Activated CD4-positive, alpha-beta T cell treated with anti-CD3 and anti-CD28 coated beads, Interleukin-2, amount 10 ng/mL, durations not matched to agents 24 days and 14 days (primary cell): ENCODE measurements around the gene IGF2R. TPM values are rescaled to one million over a fixed set of nuclear protein-coding genes. Genes with fewer than 3 reads are reported as not detected.
"Not testable (repeated sequence)": the region's sequence is repeated elsewhere in the genome, so short reads cannot be mapped to it uniquely, and the experiment has no call there.

Source experiments
- DNase-seq: peaks from one replicate; pipeline ENCODE4 v3.0.0; 2022
- H3K27ac Mint-ChIP-seq: one replicate; pipeline ENCODE4 v1.8.0; 2022; ENCODE audit warnings: mild to moderate bottlenecking, mixed read lengths
- H3K27me3 Mint-ChIP-seq: one replicate; pipeline ENCODE4 v1.8.0; 2022; ENCODE audit warnings: mixed read lengths
- H3K36me3 Mint-ChIP-seq: one replicate; pipeline ENCODE4 v1.8.0; 2022; ENCODE audit warnings: low read depth, mild to moderate bottlenecking, mixed read lengths
- H3K4me1 Mint-ChIP-seq: one replicate; pipeline ENCODE4 v1.8.0; 2021; ENCODE audit warnings: mixed read lengths
- H3K4me3 Mint-ChIP-seq: one replicate; pipeline ENCODE4 v1.8.0; 2022; ENCODE audit warnings: mild to moderate bottlenecking, moderate library complexity, mixed read lengths
- H3K9me3 Mint-ChIP-seq: one replicate; pipeline ENCODE4 v1.8.0; 2021; ENCODE audit warnings: mixed read lengths
- intact Hi-C: fragments of 100-400 bp; cut with micrococcal nuclease; formaldehyde crosslinking; loops from one replicate; pipeline ENCODE4 v1.15.1; 2023
- total RNA-seq: library from RNA; stranded (reverse); gene quantifications from 2 replicates; pipeline ENCODE4 v1.2.3, GENCODE V29; 2022

Gene IGF2R
- total RNA-seq, 1 donor from 2014 or later: 77.9 TPM

DNA sequence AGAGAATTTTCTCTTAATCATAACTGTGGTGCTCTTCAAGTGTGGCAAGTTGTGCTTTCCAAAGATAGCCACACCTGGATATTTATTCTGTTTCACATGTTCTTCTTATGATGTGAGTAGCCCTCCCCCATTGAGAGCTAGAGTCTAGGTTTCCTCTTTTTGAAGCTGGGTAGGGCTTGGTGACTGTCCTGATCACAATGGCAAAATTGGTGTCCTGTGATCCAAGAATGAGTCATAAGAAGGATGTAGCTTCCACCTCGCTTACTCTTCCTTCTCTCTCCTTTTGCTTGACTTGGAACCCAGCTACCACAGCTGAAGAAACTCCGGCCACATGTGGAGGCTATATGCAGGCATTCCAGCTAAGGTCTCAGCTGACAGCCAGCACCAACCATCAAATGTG is 7.4 kb upstream of the IGF2R start:
- no peak overlapping the region for H3K4me3 Mint-ChIP-seq
- peaks cover 34% of the 10 kb centered on the region for H3K27me3 Mint-ChIP-seq
- no peaks in the 10 kb centered on the region for H3K36me3 Mint-ChIP-seq
- peaks cover 9% of the 10 kb centered on the region for H3K4me1 Mint-ChIP-seq
- peaks cover 4% of the 10 kb centered on the region for H3K9me3 Mint-ChIP-seq
- no peak for DNase-seq
- no peak overlapping the region for H3K27ac Mint-ChIP-seq
- intact Hi-C loops: no loop called here

DNA sequence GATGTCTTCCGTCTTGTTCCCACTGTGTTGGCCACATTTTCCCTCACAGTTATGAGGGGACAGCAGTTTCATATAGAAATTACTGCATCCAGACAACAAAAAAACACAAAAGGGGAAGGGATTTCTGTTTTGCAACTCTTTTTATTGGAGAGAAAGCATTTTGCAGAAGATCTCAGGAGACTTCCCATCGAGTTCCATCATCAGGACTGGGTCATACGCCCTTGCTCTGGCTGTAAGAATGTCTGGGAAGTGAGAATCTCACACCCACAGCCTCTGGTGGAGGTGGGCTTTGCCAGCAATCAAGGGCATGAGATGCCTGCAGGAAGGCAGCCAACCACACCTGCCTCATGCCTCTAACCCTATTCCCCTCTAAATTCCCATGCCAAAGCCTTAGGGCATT is 5.8 kb upstream of the IGF2R start:
- Mint-ChIP-seq H3K9me3 (peaks cover 4% of the 10 kb centered on the region), H3K4me1 (peaks cover 9% of the 10 kb centered on the region), H3K4me3 (no peak overlapping the region), H3K27ac (no peak overlapping the region), H3K27me3 (peaks cover 40% of the 10 kb centered on the region), H3K36me3 (no peaks in the 10 kb centered on the region)
- intact Hi-C loops: no loop called here
- no peak for DNase-seq

GRCh38 chr6:159964046-159964445 is 4.8 kb upstream of the IGF2R start:
- peaks cover 9% of the 10 kb centered on the region for H3K4me1 Mint-ChIP-seq
- no peak for DNase-seq
- no peak overlapping the region for H3K4me3 Mint-ChIP-seq
- H3K9me3 Mint-ChIP-seq: peaks cover 4% of the 10 kb centered on the region
- peaks cover 40% of the 10 kb centered on the region for H3K27me3 Mint-ChIP-seq
- H3K36me3 Mint-ChIP-seq: no peaks in the 10 kb centered on the region
- intact Hi-C loops: no loop called here
- H3K27ac Mint-ChIP-seq: no peak overlapping the region

- Mint-ChIP-seq H3K4me1 (peaks cover 16% of the 10 kb centered on the region), H3K27ac (no peak overlapping the region), H3K27me3 (peaks cover 36% of the 10 kb centered on the region), H3K9me3 (peaks cover 3% of the 10 kb centered on the region), H3K4me3 (no peak overlapping the region), H3K36me3 (peaks cover 10% of the 10 kb centered on the region)
- no peak for DNase-seq
- intact Hi-C loops: no loop called here
Measured at GRCh38 chr6:159966339-159966738, 2.5 kb upstream of the IGF2R start.

GRCh38 chr6:159966981-159967380 is 1.9 kb upstream of the IGF2R start:
- no peak for DNase-seq
- peaks cover 21% of the 10 kb centered on the region for H3K4me1 Mint-ChIP-seq
- intact Hi-C loops: no loop called here
- no peak overlapping the region for H3K4me3 Mint-ChIP-seq
- H3K9me3 Mint-ChIP-seq: no peaks in the 10 kb centered on the region
- peaks cover 31% of the 10 kb centered on the region for H3K27me3 Mint-ChIP-seq
- no peak overlapping the region for H3K27ac Mint-ChIP-seq
- H3K36me3 Mint-ChIP-seq: peaks cover 12% of the 10 kb centered on the region

GRCh38 chr6:159967621-159968020 is 1.3 kb upstream of the IGF2R start:
- not testable (repeated sequence) for H3K9me3 Mint-ChIP-seq, DNase-seq, H3K4me3 Mint-ChIP-seq
- Mint-ChIP-seq H3K27ac (peak overlapping the region; percentile 24), H3K36me3 (peaks cover 17% of the 10 kb centered on the region), H3K4me1 (peaks cover 28% of the 10 kb centered on the region), H3K27me3 (peaks cover 27% of the 10 kb centered on the region)
- intact Hi-C loops: loop anchor here (2.0 kb wide), 3 partner anchors 37 to 277 kb away; partner anchors contain the start of gene MRPL18

- peak overlapping the region; percentile 91 for H3K27ac Mint-ChIP-seq
- H3K4me3 Mint-ChIP-seq: peak overlapping the region; percentile 88
- H3K9me3 Mint-ChIP-seq: no peaks in the 10 kb centered on the region
- intact Hi-C loops: loop anchor here (2.0 kb wide), 3 partner anchors 39 to 279 kb away; partner anchors contain the start of gene MRPL18
- peak; percentile 80 for DNase-seq
- H3K36me3 Mint-ChIP-seq: peaks cover 22% of the 10 kb centered on the region
- H3K4me1 Mint-ChIP-seq: peaks cover 44% of the 10 kb centered on the region
- H3K27me3 Mint-ChIP-seq: peaks cover 19% of the 10 kb centered on the region
Measured at GRCh38 chr6:159969204-159969912, 476 bp downstream of the IGF2R start.

DNA sequence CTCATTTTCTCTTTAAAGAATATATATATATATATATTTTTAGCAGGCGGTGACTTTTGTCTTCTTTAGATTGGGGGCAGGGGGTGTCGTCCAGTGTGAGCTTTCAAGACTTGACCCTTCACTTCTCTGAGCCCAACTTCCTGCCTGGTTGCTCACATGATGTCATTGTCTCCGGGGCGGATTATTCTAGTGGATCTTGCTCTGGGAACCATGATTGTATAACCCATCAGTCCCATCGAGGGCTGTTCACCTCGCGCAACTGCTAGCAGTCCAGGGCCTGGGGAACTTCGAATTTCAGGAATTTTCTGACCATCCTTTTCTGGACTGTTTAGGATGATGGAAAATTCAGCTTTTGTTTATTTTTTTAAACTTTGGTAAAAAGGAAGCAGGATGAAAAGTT is 1.0 kb downstream of the IGF2R start:
- no peaks in the 10 kb centered on the region for H3K9me3 Mint-ChIP-seq
- H3K27me3 Mint-ChIP-seq: peaks cover 13% of the 10 kb centered on the region
- peak overlapping the region; percentile 88 for H3K4me3 Mint-ChIP-seq
- peak overlapping the region; percentile 91 for H3K27ac Mint-ChIP-seq
- peaks cover 24% of the 10 kb centered on the region for H3K36me3 Mint-ChIP-seq
- H3K4me1 Mint-ChIP-seq: peaks cover 49% of the 10 kb centered on the region
- peak; percentile 83 for DNase-seq
- intact Hi-C loops: loop anchor here (1.0 to 10.0 kb wide), 5 partner anchors 9 to 925 kb away; partner anchors contain the start of genes MRPL18 and TAGAP

DNA sequence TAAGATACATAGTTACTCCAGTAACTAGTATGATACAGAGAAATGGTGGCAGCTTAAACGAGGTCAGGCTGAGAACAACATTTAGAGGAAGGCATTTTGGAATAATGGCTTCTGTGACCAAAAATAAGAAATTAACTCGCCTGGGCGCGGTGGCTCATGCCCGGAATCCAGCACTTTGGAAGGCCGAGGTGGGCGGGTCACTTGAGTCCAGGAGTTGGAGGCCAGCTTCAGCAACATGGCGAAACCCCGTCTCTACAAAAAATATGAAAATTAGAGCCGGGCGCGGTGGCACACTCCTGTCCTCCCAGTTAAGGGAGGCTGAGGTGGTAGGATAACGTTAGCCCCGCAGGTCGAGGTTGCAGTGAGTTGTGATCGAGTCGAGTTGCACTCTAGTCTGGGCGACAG is 1.8 kb downstream of the IGF2R start:
- H3K27me3 Mint-ChIP-seq: peaks cover 12% of the 10 kb centered on the region
- H3K4me3 Mint-ChIP-seq: peak overlapping the region; percentile 88
- no peak for DNase-seq
- H3K4me1 Mint-ChIP-seq: peaks cover 54% of the 10 kb centered on the region
- intact Hi-C loops: loop anchor here (1.0 to 10.0 kb wide), 2 partner anchors 9 to 926 kb away; partner anchors contain the start of gene TAGAP
- H3K9me3 Mint-ChIP-seq: no peaks in the 10 kb centered on the region
- peak overlapping the region; percentile 91 for H3K27ac Mint-ChIP-seq
- H3K36me3 Mint-ChIP-seq: peaks cover 29% of the 10 kb centered on the region

DNA sequence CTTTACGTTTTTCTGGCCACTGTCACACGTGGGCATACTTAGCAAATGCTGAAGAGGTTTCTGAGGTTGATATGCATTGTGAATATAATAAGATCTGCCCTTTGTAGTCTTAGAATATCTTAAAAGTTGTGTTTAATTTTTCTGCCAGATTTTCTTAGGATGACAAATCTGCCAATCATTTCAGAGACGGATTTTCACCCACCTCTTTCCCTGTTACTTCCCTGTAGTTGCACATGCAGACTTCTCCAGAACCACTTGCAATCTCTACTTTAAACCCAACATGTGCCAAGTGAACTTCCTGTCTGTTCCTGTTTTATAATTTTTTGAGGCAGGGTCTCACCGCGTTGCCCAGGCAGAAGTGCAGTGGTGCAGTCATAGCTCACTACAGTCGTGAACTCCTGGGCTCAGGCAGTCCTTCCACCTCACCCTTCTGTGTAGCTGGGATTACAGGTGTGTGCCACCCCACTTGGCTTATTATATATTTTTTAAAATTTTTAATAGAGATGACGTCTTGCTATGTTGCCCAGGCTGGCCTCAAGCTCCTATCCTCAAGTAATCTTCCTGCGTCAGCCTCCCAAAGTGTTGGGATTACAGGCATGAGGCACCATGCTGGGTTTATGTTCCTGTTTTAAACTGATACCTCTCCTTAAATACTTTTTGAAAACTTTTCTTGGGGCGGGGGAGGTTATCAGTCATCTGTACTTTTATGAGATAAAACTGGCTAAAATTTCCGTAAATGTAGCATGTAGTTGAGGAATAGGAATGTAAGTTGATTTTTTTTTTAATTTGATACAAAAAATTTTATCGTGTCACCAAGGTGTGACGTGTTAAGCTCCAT is 2.7 kb downstream of the IGF2R start:
- no peaks in the 10 kb centered on the region for H3K9me3 Mint-ChIP-seq
- intact Hi-C loops: loop anchor here (10.0 kb wide), 1 partner anchor 927 kb away; the partner anchor contains the start of gene TAGAP
- H3K27me3 Mint-ChIP-seq: peaks cover 6% of the 10 kb centered on the region
- peaks cover 29% of the 10 kb centered on the region for H3K36me3 Mint-ChIP-seq
- H3K4me1 Mint-ChIP-seq: peaks cover 56% of the 10 kb centered on the region
- no peak for DNase-seq
- H3K27ac Mint-ChIP-seq: peak overlapping the region; percentile 49
- H3K4me3 Mint-ChIP-seq: peak overlapping the region; percentile 88

- H3K36me3 Mint-ChIP-seq: peaks cover 29% of the 10 kb centered on the region
- peaks cover 2% of the 10 kb centered on the region for H3K27me3 Mint-ChIP-seq
- intact Hi-C loops: loop anchor here (10.0 kb wide), 1 partner anchor 928 kb away; the partner anchor contains the start of gene TAGAP
- no peaks in the 10 kb centered on the region for H3K9me3 Mint-ChIP-seq
- peak overlapping the region; percentile 91 for H3K27ac Mint-ChIP-seq
- peak overlapping the region; percentile 61 for H3K4me3 Mint-ChIP-seq
- DNase-seq: no peak
- peaks cover 66% of the 10 kb centered on the region for H3K4me1 Mint-ChIP-seq
Measured at GRCh38 chr6:159972506-159973268, 3.8 kb downstream of the IGF2R start.

GRCh38 chr6:159973406-159973805 is 4.5 kb downstream of the IGF2R start:
- peak overlapping the region; percentile 61 for H3K4me3 Mint-ChIP-seq

DNA sequence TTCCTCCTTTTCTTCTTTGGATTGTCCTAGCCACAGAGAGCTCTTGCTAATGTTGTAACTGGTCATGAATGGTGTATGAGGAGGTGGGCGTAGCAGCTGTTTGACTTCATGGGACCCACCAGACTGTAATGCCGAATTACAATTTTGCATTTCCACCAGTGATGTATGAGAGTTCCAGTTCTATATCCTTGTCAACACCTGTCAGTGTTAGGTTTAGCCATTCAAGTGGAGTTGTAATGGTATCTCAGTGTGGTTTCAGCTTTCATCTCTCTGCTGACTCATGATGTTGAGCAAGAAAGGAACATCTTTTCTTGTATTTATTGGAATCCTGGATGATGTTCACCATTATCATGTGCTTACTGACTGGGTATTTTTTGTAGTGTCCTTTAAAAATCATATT is 5.1 kb downstream of the IGF2R start:
- DNase-seq: peak; percentile 62
- no peaks in the 10 kb centered on the region for H3K27me3 Mint-ChIP-seq
- intact Hi-C loops: loop anchor here (1.0 to 10.0 kb wide), 2 partner anchors 8 to 929 kb away; partner anchors contain the start of gene TAGAP
- no peaks in the 10 kb centered on the region for H3K9me3 Mint-ChIP-seq
- peaks cover 29% of the 10 kb centered on the region for H3K36me3 Mint-ChIP-seq
- H3K4me3 Mint-ChIP-seq: peak overlapping the region; percentile 61
- H3K27ac Mint-ChIP-seq: peak overlapping the region; percentile 91
- H3K4me1 Mint-ChIP-seq: peaks cover 78% of the 10 kb centered on the region

More at GRCh38 chr6:159973406-159973805, 4.5 kb downstream of the IGF2R start:
- H3K27ac Mint-ChIP-seq: peak overlapping the region; percentile 91
- peaks cover 72% of the 10 kb centered on the region for H3K4me1 Mint-ChIP-seq
- intact Hi-C loops: loop anchor here (10.0 kb wide), 1 partner anchor 929 kb away; the partner anchor contains the start of gene TAGAP
- DNase-seq: no peak
- peaks cover 29% of the 10 kb centered on the region for H3K36me3 Mint-ChIP-seq
- H3K27me3 Mint-ChIP-seq: no peaks in the 10 kb centered on the region
- H3K9me3 Mint-ChIP-seq: no peaks in the 10 kb centered on the region
